HG03571 (cell line): ENCODE measurements around the gene PTER.

Source experiments
- ATAC-seq: cut with Tn5 transposase; IDR thresholded peaks from one replicate; pipeline ENCODE4 v1.9.1; 2021; ENCODE audit not compliant: unreplicated experiment

PTER gene

GRCh38 chr10:16529853-16530252 lies 93.0 kb downstream of the PTER start:
- ATAC-seq, result no peak

GRCh38 chr10:16536155-16536554 lies 99.3 kb downstream of the PTER start:
- no peak for ATAC-seq

- no peak for ATAC-seq
Observed at GRCh38 chr10:16544099-16544498, 107.3 kb downstream of the PTER start.

GRCh38 chr10:16544591-16544990 lies 107.8 kb downstream of the PTER start:
- no peak for ATAC-seq

- peak; percentile 49 for ATAC-seq
Observed at GRCh38 chr10:16545116-16545736, 108.4 kb downstream of the PTER start.

GRCh38 chr10:16547973-16548372 lies 111.2 kb downstream of the PTER start:
- ATAC-seq, result no peak

- ATAC-seq, result no peak
Observed at GRCh38 chr10:16559236-16559773, 122.5 kb downstream of the PTER start.

- ATAC-seq, result no peak
Observed at GRCh38 chr10:16562891-16563290, 126.1 kb downstream of the PTER start.
